Measurements from ENCODE around the gene CKAP2L.

The CKAP2L gene

GRCh38 chr2:112757265-112757664, 7.1 kb downstream of the CKAP2L start:
- no peak for DNase-seq

- DNase-seq: no peak
These were observed 8.2 kb downstream of the CKAP2L start for GRCh38 chr2:112756207-112756606.

- no peak for DNase-seq
These were observed 9.0 kb downstream of the CKAP2L start for GRCh38 chr2:112755444-112755843.

GRCh38 chr2:112754564-112754963, 9.8 kb downstream of the CKAP2L start:
- DNase-seq: no peak

GRCh38 chr2:112752667-112753066, 11.7 kb downstream of the CKAP2L start:
- no peak for DNase-seq

GRCh38 chr2:112751451-112752197, 12.8 kb downstream of the CKAP2L start:
- DNase-seq: no peak

- no peak for DNase-seq
These were observed 13.9 kb downstream of the CKAP2L start for GRCh38 chr2:112750560-112750843.

GRCh38 chr2:112749755-112750559, 14.5 kb downstream of the CKAP2L start:
- peak; percentile 85 for DNase-seq

GRCh38 chr2:112740527-112740926, 23.9 kb downstream of the CKAP2L start:
- DNase-seq: no peak

GRCh38 chr2:112737542-112738232, 26.7 kb downstream of the CKAP2L start:
- DNase-seq: no peak

GRCh38 chr2:112733871-112734270, 30.5 kb downstream of the CKAP2L start:
- no peak for DNase-seq

GRCh38 chr2:112733456-112733855, 31.0 kb downstream of the CKAP2L start:
- peak; percentile 10 for DNase-seq

GRCh38 chr2:112731479-112731878, 32.9 kb downstream of the CKAP2L start:
- no peak for DNase-seq

- no peak for DNase-seq
These were observed 33.6 kb downstream of the CKAP2L start for GRCh38 chr2:112730791-112731190.

- DNase-seq: no peak
These were observed 34.2 kb downstream of the CKAP2L start for GRCh38 chr2:112730216-112730615.

- DNase-seq: no peak
These were observed 35.8 kb downstream of the CKAP2L start for GRCh38 chr2:112728378-112729175.

GRCh38 chr2:112728029-112728362, 36.4 kb downstream of the CKAP2L start:
- no peak for DNase-seq

GRCh38 chr2:112727276-112728028, 37.0 kb downstream of the CKAP2L start:
- no peak for DNase-seq

GRCh38 chr2:112726487-112727190, 37.8 kb downstream of the CKAP2L start:
- peak; percentile 95 for DNase-seq

GRCh38 chr2:112725545-112726457, 38.6 kb downstream of the CKAP2L start:
- no peak for DNase-seq

Data from eye (tissue), 1 donor.